Fibroblast of peridontal ligament (primary cell): ENCODE results near the gene LDLRAD4.

Experiments
- DNase-seq: peaks from one replicate; pipeline ENCODE4 v3.0.0-alpha.2; 2010; ENCODE audit errors: extremely low read depth

LDLRAD4 gene

GRCh38 chr18:13405305-13406038, 186.9 kb downstream of the LDLRAD4 start:
- DNase-seq: no peak

- no peak for DNase-seq
These were observed 187.6 kb downstream of the LDLRAD4 start for GRCh38 chr18:13406049-13406615.

GRCh38 chr18:13406736-13407135, 188.2 kb downstream of the LDLRAD4 start:
- no peak for DNase-seq

- DNase-seq: no peak
These were observed 188.9 kb downstream of the LDLRAD4 start for GRCh38 chr18:13407484-13407883.

- DNase-seq: no peak
These were observed 190.5 kb downstream of the LDLRAD4 start for GRCh38 chr18:13409026-13409425.

GRCh38 chr18:13409997-13410396, 191.4 kb downstream of the LDLRAD4 start:
- DNase-seq: no peak

- DNase-seq: no peak
These were observed 191.9 kb downstream of the LDLRAD4 start for GRCh38 chr18:13410471-13410870.

GRCh38 chr18:13412017-13412416, 193.5 kb downstream of the LDLRAD4 start:
- no peak for DNase-seq

GRCh38 chr18:13412901-13413300, 194.3 kb downstream of the LDLRAD4 start:
- no peak for DNase-seq

- no peak for DNase-seq
These were observed 195.5 kb downstream of the LDLRAD4 start for GRCh38 chr18:13414102-13414501.

- DNase-seq: no peak
These were observed 196.0 kb downstream of the LDLRAD4 start for GRCh38 chr18:13414521-13414920.

GRCh38 chr18:13415736-13416135, 197.2 kb downstream of the LDLRAD4 start:
- no peak for DNase-seq

- DNase-seq: no peak
These were observed 197.6 kb downstream of the LDLRAD4 start for GRCh38 chr18:13416208-13416607.

GRCh38 chr18:13416848-13417247, 198.3 kb downstream of the LDLRAD4 start:
- DNase-seq: no peak

GRCh38 chr18:13418013-13418710, 199.6 kb downstream of the LDLRAD4 start:
- DNase-seq: no peak

- DNase-seq: no peak
These were observed 202.6 kb downstream of the LDLRAD4 start for GRCh38 chr18:13420969-13421686.

- DNase-seq: no peak
These were observed 204.1 kb downstream of the LDLRAD4 start for GRCh38 chr18:13422541-13423147.

- DNase-seq: no peak
These were observed 204.8 kb downstream of the LDLRAD4 start for GRCh38 chr18:13423352-13423751.

- DNase-seq: no peak
These were observed 205.8 kb downstream of the LDLRAD4 start for GRCh38 chr18:13424363-13424762.

GRCh38 chr18:13425357-13426091, 207.0 kb downstream of the LDLRAD4 start:
- no peak for DNase-seq

- DNase-seq: no peak
These were observed 208.8 kb downstream of the LDLRAD4 start for GRCh38 chr18:13427354-13427753.
